ENCODE results near the gene PDZD4.

DNA sequence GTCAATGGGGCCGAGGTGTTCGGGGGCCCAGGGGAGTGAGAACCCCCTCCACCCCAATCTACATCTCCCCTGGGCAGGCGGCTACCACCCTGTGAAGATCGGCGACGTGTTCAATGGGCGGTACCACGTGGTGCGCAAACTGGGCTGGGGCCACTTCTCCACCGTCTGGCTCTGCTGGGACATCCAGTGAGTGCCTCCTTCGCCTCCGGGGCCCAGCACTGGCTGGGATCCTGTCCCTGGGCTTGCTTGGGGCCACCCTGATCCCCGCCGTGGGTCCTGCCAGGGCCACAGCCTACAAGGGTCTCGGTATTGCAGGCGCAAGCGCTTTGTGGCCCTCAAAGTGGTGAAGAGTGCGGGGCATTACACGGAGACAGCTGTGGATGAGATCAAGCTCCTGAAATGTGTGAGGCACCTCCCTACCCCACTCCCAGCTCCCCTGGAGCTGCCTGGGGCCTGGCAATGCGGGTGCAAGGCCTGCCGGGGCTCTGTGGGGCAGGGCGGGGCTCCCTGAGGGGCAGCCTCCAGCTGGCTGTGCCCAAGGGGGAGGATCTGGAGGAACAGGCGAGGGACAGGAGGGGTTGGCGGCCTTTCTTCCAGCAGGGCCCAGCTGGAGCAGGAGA is 48.8 kb downstream of the PDZD4 start:
- TF ChIP-seq, protein P1, sequence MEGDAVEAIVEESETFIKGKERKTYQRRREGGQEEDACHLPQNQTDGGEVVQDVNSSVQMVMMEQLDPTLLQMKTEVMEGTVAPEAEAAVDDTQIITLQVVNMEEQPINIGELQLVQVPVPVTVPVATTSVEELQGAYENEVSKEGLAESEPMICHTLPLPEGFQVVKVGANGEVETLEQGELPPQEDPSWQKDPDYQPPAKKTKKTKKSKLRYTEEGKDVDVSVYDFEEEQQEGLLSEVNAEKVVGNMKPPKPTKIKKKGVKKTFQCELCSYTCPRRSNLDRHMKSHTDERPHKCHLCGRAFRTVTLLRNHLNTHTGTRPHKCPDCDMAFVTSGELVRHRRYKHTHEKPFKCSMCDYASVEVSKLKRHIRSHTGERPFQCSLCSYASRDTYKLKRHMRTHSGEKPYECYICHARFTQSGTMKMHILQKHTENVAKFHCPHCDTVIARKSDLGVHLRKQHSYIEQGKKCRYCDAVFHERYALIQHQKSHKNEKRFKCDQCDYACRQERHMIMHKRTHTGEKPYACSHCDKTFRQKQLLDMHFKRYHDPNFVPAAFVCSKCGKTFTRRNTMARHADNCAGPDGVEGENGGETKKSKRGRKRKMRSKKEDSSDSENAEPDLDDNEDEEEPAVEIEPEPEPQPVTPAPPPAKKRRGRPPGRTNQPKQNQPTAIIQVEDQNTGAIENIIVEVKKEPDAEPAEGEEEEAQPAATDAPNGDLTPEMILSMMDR (IDR thresholded peaks at IDR 0.05; ENCODE audit: insufficient read depth, low read depth, low read length), result no peak
- no peak for TF ChIP-seq EZH2 (IDR thresholded peaks at IDR 0.05; ENCODE audit: insufficient read depth, low read length)
